Colonic mucosa (tissue), 4 donors: ENCODE measurements around the gene BRSK2. TPM values are rescaled to one million over a fixed set of nuclear protein-coding genes. Genes with fewer than 3 reads are reported as not detected.

Experiments
- DNase-seq: peaks from one replicate; pipeline ENCODE4 v3.0.0-alpha.2; 2020
- H3K27ac ChIP-seq: fragments of 200-600 bp; one replicate; pipeline ENCODE4 v1.8.0; 2021
- H3K27me3 ChIP-seq: fragments of 200-600 bp; one replicate; pipeline ENCODE4 v1.8.0; 2021
- H3K36me3 ChIP-seq: fragments of 200-600 bp; one replicate; pipeline ENCODE4 v1.8.0; 2021
- H3K4me1 ChIP-seq: fragments of 200-600 bp; one replicate; pipeline ENCODE4 v1.8.0; 2021; ENCODE audit warnings: mild to moderate bottlenecking
- H3K4me3 ChIP-seq: fragments of 200-600 bp; one replicate; pipeline ENCODE4 v1.8.0; 2021
- H3K9ac ChIP-seq, 2 donors: one replicate each; pipeline ENCODE4 v1.7.0; 2013; ENCODE audit warnings: control low read depth in 2 of 2, low read depth in 2 of 2, low read length in 2 of 2
- H3K9me3 ChIP-seq: fragments of 200-600 bp; one replicate; pipeline ENCODE4 v1.8.0; 2021
- CTCF ChIP-seq: fragments of 200-600 bp; IDR thresholded peaks from one replicate; pipeline ENCODE4 v1.8.0; 2022; ENCODE audit warnings: antibody characterized with exemption, mild to moderate bottlenecking
- intact Hi-C: fragments of 100-400 bp; cut with DNase I; formaldehyde crosslinking; loops from one replicate; pipeline ENCODE4 v1.14.1; 2022
- total RNA-seq, 2 donors: library from RNA; stranded (reverse); fragmentation: NEBNext Ultra II Directional in 1 of 2; extraction: Animal tissue kit (Norgen Biotek cat#: 25700) in 1 of 2; gene quantifications; one replicate each; pipeline ENCODE4 v1.2.1, GENCODE V29; 2021
- donor health status: healthy.
- donor health status: DM: no; HTN: no; CAD: no.
- donor health status: DM: no; HTN: no; CAD: no.

Gene BRSK2
- total RNA-seq, 2 donors from 2014 or later = 0.52 to 1.2 TPM

- Histone ChIP-seq H3K9ac (no peak overlapping the region), H3K4me3 (no peak overlapping the region), H3K9me3 (no peaks in the 10 kb centered on the region), H3K27ac (no peak overlapping the region), H3K27me3 (no peaks in the 10 kb centered on the region), H3K4me1 (peaks cover 15% of the 10 kb centered on the region), H3K36me3 (no peaks in the 10 kb centered on the region)
- no peak for TF ChIP-seq CTCF
- intact Hi-C loops = no loop called here
- no peak for DNase-seq
These were observed 101.6 kb downstream of the BRSK2 start for GRCh38 chr11:1491379-1491778.

GRCh38 chr11:1493650-1494244, 104.0 kb downstream of the BRSK2 start:
- Histone ChIP-seq H3K9ac (no peak overlapping the region), H3K27me3 (no peaks in the 10 kb centered on the region), H3K27ac (no peak overlapping the region), H3K9me3 (no peaks in the 10 kb centered on the region), H3K4me3 (no peak overlapping the region), H3K4me1 (no peaks in the 10 kb centered on the region), H3K36me3 (no peaks in the 10 kb centered on the region)
- TF ChIP-seq CTCF = no peak
- no peak for DNase-seq
- intact Hi-C loops = no loop called here

GRCh38 chr11:1494650-1495049, 104.9 kb downstream of the BRSK2 start:
- no peak for DNase-seq
- Histone ChIP-seq H3K9me3 (no peaks in the 10 kb centered on the region), H3K27ac (no peak overlapping the region), H3K4me1 (no peaks in the 10 kb centered on the region), H3K27me3 (no peaks in the 10 kb centered on the region), H3K4me3 (no peak overlapping the region), H3K36me3 (no peaks in the 10 kb centered on the region), H3K9ac (no peak overlapping the region)
- no peak for TF ChIP-seq CTCF
- intact Hi-C loops = no loop called here

- intact Hi-C loops = no loop called here
- DNase-seq = no peak
- no peak for TF ChIP-seq CTCF
- H3K9me3 ChIP-seq = no peaks in the 10 kb centered on the region
- no peak overlapping the region for H3K27ac ChIP-seq
- H3K27me3 ChIP-seq = no peaks in the 10 kb centered on the region
- H3K4me1 ChIP-seq = no peaks in the 10 kb centered on the region
- H3K4me3 ChIP-seq = no peak overlapping the region
- no peaks in the 10 kb centered on the region for H3K36me3 ChIP-seq
- H3K9ac ChIP-seq = no peak overlapping the region
These were observed 106.5 kb downstream of the BRSK2 start for GRCh38 chr11:1496091-1496760.

GRCh38 chr11:1496761-1497095, 107.0 kb downstream of the BRSK2 start:
- Histone ChIP-seq H3K9ac (no peak overlapping the region), H3K27me3 (no peaks in the 10 kb centered on the region), H3K36me3 (no peaks in the 10 kb centered on the region), H3K9me3 (no peaks in the 10 kb centered on the region), H3K27ac (no peak overlapping the region), H3K4me3 (no peak overlapping the region), H3K4me1 (no peaks in the 10 kb centered on the region)
- intact Hi-C loops = no loop called here
- DNase-seq = no peak
- no peak for TF ChIP-seq CTCF
